ENCODE data around the gene COX10.

Gene COX10

GRCh38 chr17:14121952-14122351 lies 52.6 kb downstream of the COX10 start:
- Histone ChIP-seq H3K4me3 (ENCODE audit: low read depth, low read length) (no peak overlapping the region), H3K4me1 (no peaks in the 10 kb centered on the region), H3K9me3 (no peaks in the 10 kb centered on the region), H3K36me3 (no peaks in the 10 kb centered on the region), H3K27me3 (no peaks in the 10 kb centered on the region)
- no peak for DNase-seq
- TF ChIP-seq CTCF (IDR thresholded peaks at IDR 0.05; ENCODE audit: low read depth, low read length), result no peak

- Histone ChIP-seq H3K4me3 (ENCODE audit: low read depth, low read length) (no peak overlapping the region), H3K36me3 (no peaks in the 10 kb centered on the region), H3K9me3 (no peaks in the 10 kb centered on the region), H3K4me1 (no peaks in the 10 kb centered on the region), H3K27me3 (no peaks in the 10 kb centered on the region)
- no peak for DNase-seq
- no peak for TF ChIP-seq CTCF (IDR thresholded peaks at IDR 0.05; ENCODE audit: low read depth, low read length)
Observed at GRCh38 chr17:14123619-14124278, 54.4 kb downstream of the COX10 start.

DNA sequence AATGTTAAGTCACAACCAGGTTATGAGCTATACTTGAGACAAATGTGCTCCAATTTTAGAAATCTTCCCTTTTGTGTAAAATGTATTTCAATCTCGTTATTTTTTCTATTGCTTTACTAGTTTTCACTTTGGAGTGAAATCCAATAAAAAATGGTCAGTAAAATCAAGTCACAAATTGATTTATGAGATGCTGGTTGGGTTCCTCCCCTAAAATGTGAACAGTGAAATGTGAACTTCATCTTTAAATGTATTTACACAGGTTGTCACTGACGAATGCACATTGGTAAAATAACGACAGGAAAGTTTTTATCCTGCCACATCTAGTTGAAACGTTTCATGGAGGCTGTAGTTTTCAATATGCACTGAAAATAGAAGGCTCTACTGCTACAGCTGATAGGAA lies 55.5 kb downstream of the COX10 start:
- Histone ChIP-seq H3K4me1 (no peaks in the 10 kb centered on the region), H3K27me3 (no peaks in the 10 kb centered on the region), H3K9me3 (no peaks in the 10 kb centered on the region), H3K4me3 (ENCODE audit: low read depth, low read length) (no peak overlapping the region), H3K36me3 (no peaks in the 10 kb centered on the region)
- TF ChIP-seq CTCF (IDR thresholded peaks at IDR 0.05; ENCODE audit: low read depth, low read length), result no peak
- DNase-seq, result no peak

DNA sequence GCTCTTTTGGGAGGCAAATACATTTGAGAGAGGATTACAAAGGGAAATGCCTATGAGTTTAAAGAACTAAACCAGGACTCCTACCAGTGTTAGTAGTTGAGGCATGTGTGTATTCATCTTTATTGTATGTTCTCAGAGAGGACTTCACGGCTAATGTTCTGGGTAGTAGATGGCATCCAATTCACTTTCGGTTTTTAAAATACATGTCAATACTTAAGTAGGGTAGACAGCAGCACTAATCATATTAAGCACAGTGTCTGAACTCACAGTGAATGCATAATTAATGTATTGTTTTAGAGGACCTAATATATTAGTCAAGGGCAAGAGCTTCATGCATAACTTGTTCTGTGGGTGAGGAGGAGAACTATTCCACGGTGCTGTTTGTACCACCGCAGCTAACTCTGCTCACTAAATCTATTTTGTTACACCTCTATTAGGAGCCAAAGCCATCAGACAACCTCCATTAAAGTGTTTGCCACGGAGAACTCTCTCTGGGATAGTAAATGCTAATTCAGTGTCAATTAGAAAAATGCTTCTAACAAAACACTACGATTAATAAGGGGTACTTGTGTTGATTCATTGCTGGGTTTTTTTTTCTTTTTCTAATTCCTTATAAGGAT lies 56.3 kb downstream of the COX10 start:
- TF ChIP-seq CTCF (IDR thresholded peaks at IDR 0.05; ENCODE audit: low read depth, low read length), result no peak
- Histone ChIP-seq H3K27me3 (no peaks in the 10 kb centered on the region), H3K4me3 (ENCODE audit: low read depth, low read length) (no peak overlapping the region), H3K36me3 (no peaks in the 10 kb centered on the region), H3K4me1 (no peaks in the 10 kb centered on the region), H3K9me3 (no peaks in the 10 kb centered on the region)
- no peak for DNase-seq

GRCh38 chr17:14133104-14133503 lies 63.8 kb downstream of the COX10 start:
- no peak overlapping the region for H3K4me3 ChIP-seq (ENCODE audit: low read depth, low read length)
- no peak for TF ChIP-seq CTCF (IDR thresholded peaks at IDR 0.05; ENCODE audit: low read depth, low read length)
- no peaks in the 10 kb centered on the region for H3K9me3 ChIP-seq
- no peaks in the 10 kb centered on the region for H3K36me3 ChIP-seq
- no peak for DNase-seq
- no peaks in the 10 kb centered on the region for H3K27me3 ChIP-seq
- H3K4me1 ChIP-seq, result no peaks in the 10 kb centered on the region

- Histone ChIP-seq H3K4me1 (no peaks in the 10 kb centered on the region), H3K36me3 (no peaks in the 10 kb centered on the region), H3K9me3 (no peaks in the 10 kb centered on the region), H3K27me3 (no peaks in the 10 kb centered on the region), H3K4me3 (ENCODE audit: low read depth, low read length) (no peak overlapping the region)
- TF ChIP-seq CTCF (IDR thresholded peaks at IDR 0.05; ENCODE audit: low read depth, low read length), result no peak
- DNase-seq, result no peak
Observed at GRCh38 chr17:14134456-14134855, 65.2 kb downstream of the COX10 start.

Measured in BE2C (cell line).